ENCODE results near the gene ARFGEF3. TPM values are rescaled to one million over a fixed set of nuclear protein-coding genes. Genes with fewer than 3 reads are reported as not detected.

Gene ARFGEF3
- total and polyA plus RNA-seq, 10 of the 15 experiments (the other 5 are each of a cell fraction or from before 2014, with no cell fraction given): under 0.01 to 0.08 (median 0.02) TPM; not detected in 1

GRCh38 chr6:138310294-138310693, 148.6 kb downstream of the ARFGEF3 start:
- no peak for DNase-seq (ENCODE audit: low read depth, low spot score)
- ChIA-PET SMC1A (ENCODE audit: uncharacterized antibody, unreplicated experiment) (interaction anchor here (1.5 kb wide), 1 partner anchor 15 kb away, joined by 3 read pairs; no protein-coding TSS in a partner anchor), CTCF (no interaction called here), POLR2A (interaction anchor here (0.5 kb wide), 1 partner anchor 35 kb away, joined by 3 read pairs; no protein-coding TSS in a partner anchor), RAD21 (ENCODE audit: unreplicated experiment) (no interaction called here)
- Histone ChIP-seq H3K36me3 (ENCODE audit: control insufficient read depth in 2 of 2, insufficient read depth in 2 of 2, low read length in 1 of 2) (no peaks in the 10 kb centered on the region), H3K9ac (ENCODE audit: control insufficient read depth, insufficient read depth, low read length) (no peak overlapping the region), H3K27ac (ENCODE audit: control insufficient read depth, insufficient read depth) (no peak overlapping the region), H3K4me1 (ENCODE audit: control insufficient read depth, insufficient read depth, low read length) (no peaks in the 10 kb centered on the region), H3K4me2 (ENCODE audit: control insufficient read depth, insufficient read depth) (no peak overlapping the region), H4K20me1 (ENCODE audit: control insufficient read depth, insufficient read depth) (no peaks in the 10 kb centered on the region), H3K79me2 (ENCODE audit: control insufficient read depth, insufficient read depth, low read length) (no peaks in the 10 kb centered on the region), H3K27me3 (replicated peaks in 1 of 2; ENCODE audit: control insufficient read depth in 2 of 2, insufficient read depth in 2 of 2, low read length in 1 of 2) (peaks cover 0 to 4% of the 10 kb centered on the region in 2 experiments; a peak in 3 of 4 replicates), H2AFZ (ENCODE audit: control insufficient read depth, low read depth, low read length) (no peak overlapping the region), H3K9me3 (replicated peaks; ENCODE audit: control insufficient read depth, insufficient read depth, low read length) (no peaks in the 10 kb centered on the region), H3K4me3 (no peak overlapping the region)
- TF ChIP-seq ZBTB33 (IDR thresholded peaks at IDR 0.05): no peak
- no peak for TF ChIP-seq ATF7 (IDR thresholded peaks at IDR 0.05; ENCODE audit: low read depth)
- TF ChIP-seq POU2F2 (IDR thresholded peaks at IDR 0.05; ENCODE audit: borderline replicate concordance, low read depth, low read length): no peak
- TF ChIP-seq KLF5 (IDR thresholded peaks at IDR 0.05; ENCODE audit: partially characterized antibody): no peak
- TF ChIP-seq ZBED1 (IDR thresholded peaks at IDR 0.05; ENCODE audit: borderline replicate concordance): no peak
- no peak for TF ChIP-seq JUND (IDR thresholded peaks at IDR 0.05; ENCODE audit: low read depth, low read length)
- no peak for TF ChIP-seq SKIL (IDR thresholded peaks at IDR 0.05; ENCODE audit: low read depth, poor library complexity, severe bottlenecking)
- TF ChIP-seq ZBTB4 (CRISPR knock-in tag; IDR thresholded peaks at IDR 0.05): no peak
- no peak for TF ChIP-seq RUNX3 (IDR thresholded peaks at IDR 0.05; ENCODE audit: low read length)
- TF ChIP-seq IKZF2 (IDR thresholded peaks at IDR 0.05): no peak
- TF ChIP-seq YBX1 (IDR thresholded peaks at IDR 0.05): no peak
- no peak for TF ChIP-seq BCLAF1 (IDR thresholded peaks at IDR 0.05)
- in situ Hi-C loops (cut with MboI) (no loop called here), intact Hi-C loops (cut with micrococcal nuclease; ENCODE audit: unreplicated experiment) (no loop called here)
- no peak for FAIRE-seq
- WGBS (ENCODE audit: insufficient coverage, insufficient replicate concordance, low lambda C conversion rate, missing lambda C conversion rate): 30% methylated on average over 3 of the region's 3 CpGs
- no peak for ATAC-seq
- BruUV-seq (replicated peaks): no TSS peak

Measured in GM12878 (cell line).